Brain pericyte (primary cell): ENCODE data around the gene STAC3.
"Not testable (repeated sequence)": the region's sequence is repeated elsewhere in the genome, so short reads cannot be mapped to it uniquely, and the experiment has no call there.

ENCODE experiments used
- DNase-seq: peaks from one replicate; pipeline ENCODE4 v3.0.0-alpha.2; 2012; ENCODE audit warnings: low read depth, low spot score

Gene STAC3

GRCh38 chr12:57250956-57251355, at the start of gene STAC3:
TSS of gene STAC3 (minus strand) at chr12:57251187. CDS start at chr12:57249636, 1,551 bp downstream.
- no peak for DNase-seq

- no peak for DNase-seq
These were observed 48.6 kb upstream of the STAC3 start for GRCh38 chr12:57299514-57300016.

DNA sequence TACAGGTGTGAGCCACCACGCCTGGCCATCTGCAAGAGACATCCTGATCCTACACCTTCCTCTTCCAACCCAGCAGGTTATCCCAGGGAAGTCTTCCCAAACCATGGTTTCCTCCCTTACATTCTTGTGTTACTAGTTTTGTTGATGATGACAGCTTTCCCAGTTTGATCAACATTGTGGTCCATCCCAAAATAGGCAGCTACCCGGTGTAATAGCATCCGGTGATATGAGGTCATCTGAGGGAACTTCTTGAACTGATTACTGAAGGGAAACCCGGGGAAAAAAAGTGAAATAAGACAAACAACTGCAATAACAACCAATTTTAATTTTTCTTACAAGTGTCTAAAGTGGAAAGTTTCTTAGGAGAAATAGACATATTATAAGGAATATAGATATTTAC, 45.3 kb upstream of the STAC3 start:
- DNase-seq, result no peak

DNA sequence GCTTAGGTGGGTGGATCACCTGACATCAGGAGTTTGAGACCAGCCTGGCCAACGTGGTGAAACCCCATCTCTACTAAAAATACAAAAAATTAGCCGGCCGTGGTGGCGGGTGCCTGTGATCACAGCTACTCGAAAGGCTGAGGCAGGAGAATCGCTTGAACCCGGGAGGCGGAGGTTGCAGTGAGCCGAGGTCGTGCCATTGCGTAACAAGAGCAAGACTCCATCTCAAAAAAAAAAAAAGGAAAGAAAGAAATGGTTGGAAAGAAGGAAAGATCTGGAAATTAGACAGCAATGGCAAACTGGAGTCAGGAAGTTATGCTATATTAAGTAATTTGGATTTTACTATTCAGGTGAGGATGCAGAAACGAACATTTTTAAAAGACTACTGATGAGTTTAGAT, 31.1 kb upstream of the STAC3 start:
- not testable (repeated sequence) for DNase-seq

- DNase-seq, result peak; percentile 37
These were observed 29.4 kb upstream of the STAC3 start for GRCh38 chr12:57280211-57281062.

DNA sequence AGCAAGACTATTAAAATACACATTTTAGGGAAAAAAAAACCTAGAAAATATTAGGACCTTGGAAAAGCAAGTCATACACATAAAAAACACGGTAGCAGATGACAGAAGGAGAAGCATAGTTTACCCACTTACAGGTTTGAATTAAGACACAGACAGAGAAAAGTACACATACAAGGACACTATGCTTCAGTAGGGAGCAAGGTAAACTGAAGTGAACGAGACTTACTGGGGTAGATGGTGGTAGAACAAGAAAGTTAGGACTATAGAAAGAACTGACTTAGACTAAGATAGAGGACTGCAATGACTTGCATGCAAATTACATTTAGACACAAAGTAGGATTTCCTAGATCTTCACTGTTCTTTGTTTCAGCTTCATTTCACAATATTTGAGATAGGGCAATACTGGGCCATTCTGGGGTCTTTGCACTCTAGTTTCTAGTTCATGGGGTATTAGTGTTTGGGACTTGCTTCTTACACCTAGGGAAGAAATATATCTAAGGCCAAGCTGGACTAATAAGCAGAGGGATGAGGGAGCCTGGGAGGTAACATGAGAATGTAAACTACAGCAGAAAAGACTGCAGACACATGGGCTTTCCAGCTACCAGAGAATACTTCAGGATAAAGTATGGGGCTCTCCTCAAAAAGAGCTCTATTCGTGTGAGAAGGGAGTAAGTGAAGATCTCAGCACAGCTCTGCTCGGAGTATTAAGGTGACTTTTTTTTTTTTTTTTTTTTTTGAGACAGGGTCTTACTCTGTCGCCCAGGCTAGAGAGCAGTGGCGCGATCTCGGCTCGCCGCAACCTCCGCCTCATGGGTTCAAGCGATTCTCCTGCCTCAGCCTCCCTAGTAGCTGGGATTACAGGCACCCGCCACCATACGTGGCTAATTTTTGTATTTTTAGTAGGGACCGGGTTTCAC, 27.7 kb upstream of the STAC3 start:
- DNase-seq, result no peak

DNA sequence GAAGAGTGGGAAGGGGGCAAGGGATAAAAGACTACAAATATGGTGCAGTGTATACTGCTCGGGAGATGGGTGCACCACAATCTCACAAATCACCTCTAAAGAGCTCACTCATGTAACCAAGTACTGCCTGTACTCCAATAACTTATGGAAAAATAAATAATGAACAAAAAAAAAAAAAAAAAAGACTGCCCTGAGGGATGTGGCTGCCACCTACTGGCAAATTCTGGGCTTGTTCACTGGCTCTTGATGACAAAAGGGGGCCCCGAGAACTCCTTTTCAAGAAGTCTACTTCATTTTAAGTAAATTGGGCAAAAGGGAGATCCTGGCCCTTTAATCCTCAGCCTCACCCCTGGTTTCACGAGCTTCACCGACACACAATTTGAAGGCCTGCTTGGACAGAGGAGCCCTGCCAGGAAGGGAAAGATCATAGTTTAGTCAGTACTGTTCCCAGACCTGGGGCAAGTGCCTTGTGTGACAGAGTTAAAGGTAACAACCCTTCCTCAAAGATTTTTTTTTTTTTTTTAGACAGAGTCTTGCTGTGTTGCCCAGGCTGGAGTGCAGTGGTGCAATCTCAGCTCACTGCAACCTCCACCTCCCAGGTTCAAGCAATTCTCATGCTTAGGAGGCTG, 26.1 kb upstream of the STAC3 start:
- DNase-seq, result no peak

- not testable (repeated sequence) for DNase-seq
These were observed 25.2 kb upstream of the STAC3 start for GRCh38 chr12:57276233-57276632.

GRCh38 chr12:57273516-57273915, 22.5 kb upstream of the STAC3 start:
- DNase-seq, result no peak

DNA sequence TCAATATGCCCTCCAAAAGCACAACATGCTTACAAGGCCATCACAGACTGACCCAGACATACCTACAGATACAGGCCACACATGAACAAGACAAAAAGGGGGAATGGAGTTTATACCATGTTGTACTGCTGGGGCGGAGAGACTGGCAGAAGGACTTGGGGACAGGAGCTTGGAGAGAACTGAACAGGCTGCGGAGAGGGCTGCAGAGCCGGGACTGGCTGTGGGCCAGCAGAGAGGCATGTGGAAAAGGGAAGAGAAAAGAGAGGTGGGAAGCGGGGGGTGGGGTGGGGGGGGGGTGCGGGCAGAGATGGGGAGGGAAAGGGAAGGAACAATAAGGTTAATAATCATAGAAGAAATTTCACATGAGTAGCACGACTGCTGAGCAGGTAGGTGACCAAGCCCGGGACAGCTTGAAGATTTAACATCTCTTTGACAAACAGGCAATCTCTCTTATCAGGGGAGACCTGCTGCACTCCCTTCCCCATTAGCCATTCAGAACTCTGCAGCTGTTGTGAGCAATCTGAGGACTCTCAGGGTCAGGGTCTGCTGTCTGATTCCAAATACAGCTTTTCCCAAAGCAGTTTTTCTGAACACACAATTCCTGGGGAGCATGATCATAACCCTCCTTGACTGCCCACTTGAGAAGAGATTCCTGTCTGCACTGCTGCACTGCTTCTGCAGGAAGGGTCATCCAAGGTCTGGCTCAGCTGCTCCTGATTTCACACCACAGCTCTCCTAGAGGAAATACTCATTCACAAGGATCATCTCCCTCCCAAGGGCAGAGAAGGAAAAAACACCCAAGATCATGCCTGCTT, 21.6 kb upstream of the STAC3 start:
- no peak for DNase-seq

DNA sequence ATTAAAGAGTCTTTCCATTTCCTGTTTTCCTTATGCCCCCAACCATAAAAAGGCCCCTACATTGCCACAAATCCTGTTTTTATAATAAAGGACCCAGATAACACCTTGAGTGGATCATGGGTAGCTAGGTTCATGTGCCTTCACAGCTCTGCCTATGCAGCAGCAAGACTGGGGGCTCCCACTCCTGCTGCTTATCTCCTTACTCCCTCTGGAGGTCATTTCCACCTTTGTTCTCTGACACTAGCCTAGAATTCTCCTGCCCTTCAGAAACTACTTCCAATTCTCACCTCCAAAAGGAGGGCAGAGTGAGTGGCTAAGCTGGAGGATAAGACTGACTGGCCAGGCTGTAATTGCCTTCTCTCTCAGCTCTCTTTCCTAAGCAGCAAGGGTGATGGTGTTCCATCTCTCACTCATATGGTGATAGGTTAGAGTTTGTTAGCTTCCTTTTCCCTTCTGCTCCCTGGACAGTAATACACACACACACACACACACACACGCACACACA, 20.0 kb upstream of the STAC3 start:
- DNase-seq, result no peak

DNA sequence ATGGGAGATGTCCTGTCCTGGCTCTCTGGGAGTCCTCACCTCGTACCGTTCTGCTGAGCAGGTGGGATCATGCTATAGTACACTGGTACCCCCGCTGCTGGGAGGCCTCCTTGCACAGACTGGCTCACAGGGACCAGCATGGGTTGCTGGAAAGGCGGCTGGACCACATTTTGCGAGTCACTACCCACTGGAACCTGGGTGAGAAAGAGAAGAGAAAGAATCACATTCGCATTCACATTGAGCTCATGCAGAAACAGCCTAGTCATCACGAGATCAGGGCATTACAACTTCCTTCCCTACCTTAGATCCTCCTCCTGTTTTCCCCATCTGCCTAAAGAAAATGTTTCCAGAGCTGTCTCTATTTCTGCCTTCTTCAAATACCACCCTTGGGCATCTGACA, 17.3 kb upstream of the STAC3 start:
- DNase-seq, result no peak

DNA sequence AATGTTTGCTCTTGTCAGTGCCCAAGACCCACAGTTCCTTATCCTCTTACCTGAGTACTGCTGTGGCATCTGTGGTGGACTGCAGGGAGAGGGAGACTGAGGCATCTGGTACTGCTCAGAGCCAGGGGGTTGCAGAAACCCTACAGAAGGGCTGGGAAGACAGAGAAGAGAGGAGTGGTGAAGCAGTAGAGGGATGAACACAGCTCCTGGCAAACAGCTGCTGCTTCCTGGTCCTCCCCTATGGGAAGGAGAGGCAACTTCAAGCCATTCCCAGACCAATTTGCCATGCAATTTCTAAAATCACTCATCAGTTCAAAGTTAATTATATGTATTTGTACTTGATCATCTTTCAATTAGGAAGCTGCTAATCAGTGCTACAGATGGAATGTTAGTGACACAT, 15.7 kb upstream of the STAC3 start:
- no peak for DNase-seq

- DNase-seq, result no peak
These were observed 12.1 kb upstream of the STAC3 start for GRCh38 chr12:57263096-57263495.

- DNase-seq, result no peak
These were observed 11.3 kb upstream of the STAC3 start for GRCh38 chr12:57262126-57262822.

GRCh38 chr12:57261428-57261865, 10.5 kb upstream of the STAC3 start:
- DNase-seq, result no peak

GRCh38 chr12:57260366-57260765, 9.4 kb upstream of the STAC3 start:
- DNase-seq, result no peak

- DNase-seq, result no peak
These were observed 8.3 kb upstream of the STAC3 start for GRCh38 chr12:57258977-57259970.

- no peak for DNase-seq
These were observed 4.9 kb upstream of the STAC3 start for GRCh38 chr12:57255916-57256315.
